CD4-positive, alpha-beta T cell treated with Interleukin-6 for 4 hours (primary cell): ENCODE data around the gene WASF2.
"Not testable (repeated sequence)": the region's sequence is repeated elsewhere in the genome, so short reads cannot be mapped to it uniquely, and the experiment has no call there.

Experiments used
- DNase-seq: peaks from one replicate; pipeline ENCODE4 v3.0.0-alpha.2; 2020; ENCODE audit warnings: mixed read lengths

Gene WASF2

GRCh38 chr1:27447399-27447798, 42.6 kb downstream of the WASF2 start:
- DNase-seq = no peak

GRCh38 chr1:27446496-27447020, 43.4 kb downstream of the WASF2 start:
- DNase-seq = no peak

- no peak for DNase-seq
These were observed 44.6 kb downstream of the WASF2 start for GRCh38 chr1:27445177-27445936.

GRCh38 chr1:27444632-27445031, 45.3 kb downstream of the WASF2 start:
- DNase-seq = no peak

- no peak for DNase-seq
These were observed 50.8 kb downstream of the WASF2 start for GRCh38 chr1:27439150-27439549.

- DNase-seq = no peak
These were observed 51.3 kb downstream of the WASF2 start for GRCh38 chr1:27438621-27439061.

GRCh38 chr1:27436204-27437159, 53.5 kb downstream of the WASF2 start:
- peak; percentile 28 for DNase-seq

GRCh38 chr1:27435566-27436203, 54.3 kb downstream of the WASF2 start:
- DNase-seq = no peak

- no peak for DNase-seq
These were observed 56.3 kb downstream of the WASF2 start for GRCh38 chr1:27433706-27434105.

GRCh38 chr1:27432725-27433124, 57.2 kb downstream of the WASF2 start:
- DNase-seq = not testable (repeated sequence)

- no peak for DNase-seq
These were observed 58.4 kb downstream of the WASF2 start for GRCh38 chr1:27431601-27431940.

GRCh38 chr1:27430903-27431600, 58.9 kb downstream of the WASF2 start:
- DNase-seq = peak; percentile 51

GRCh38 chr1:27429029-27429425, 60.9 kb downstream of the WASF2 start:
- no peak for DNase-seq

GRCh38 chr1:27428316-27429028, 61.5 kb downstream of the WASF2 start:
- peak; percentile 44 for DNase-seq

- DNase-seq = no peak
These were observed 62.1 kb downstream of the WASF2 start for GRCh38 chr1:27427816-27428315.

- DNase-seq = peak; percentile 16
These were observed 62.6 kb downstream of the WASF2 start for GRCh38 chr1:27427329-27427728.

GRCh38 chr1:27423709-27424108, 66.3 kb downstream of the WASF2 start:
- no peak for DNase-seq

- peak; percentile 52 for DNase-seq
These were observed 71.4 kb downstream of the WASF2 start for GRCh38 chr1:27418326-27419185.

GRCh38 chr1:27417713-27418112, 72.3 kb downstream of the WASF2 start:
- no peak for DNase-seq

GRCh38 chr1:27416387-27417111, 73.4 kb downstream of the WASF2 start:
- DNase-seq = peak; percentile 70
